Measurements from ENCODE around the gene SYCE1. TPM values are rescaled to one million over a fixed set of nuclear protein-coding genes. Genes with fewer than 3 reads are reported as not detected.
A peak's percentile ranks its signal among the peaks of the same experiment; 100 is the strongest.
"Not testable (repeated sequence)": the region's sequence is repeated elsewhere in the genome, so short reads cannot be mapped to it uniquely, and the experiment has no call there.

The SYCE1 gene
- total and polyA plus RNA-seq, 2 of the 8 experiments (the other 6 are each of a cell fraction or from before 2014, with no cell fraction given), result not detected

- peaks cover 53 to 61% of the 10 kb centered on the region in 2 experiments for H3K9me3 ChIP-seq (ENCODE audit: insufficient read depth in 2 of 2, low read depth in 1 of 2, low read length in 1 of 2)
Measured at GRCh38 chr10:133608855-133609254, 43.5 kb upstream of the SYCE1 start.

GRCh38 chr10:133603434-133603833 lies 38.1 kb upstream of the SYCE1 start:
- DNase-seq (ENCODE audit: low read depth in 1 of 2, low spot score in 2 of 2); H3K79me2 ChIP-seq (ENCODE audit: control insufficient read depth in 1 of 2, insufficient read depth in 2 of 2, low read length in 2 of 2); H3K9ac ChIP-seq (replicated peaks in 1 of 4; ENCODE audit: extremely low read depth in 1 of 4, low read depth in 3 of 4, low read length in 3 of 4); H3K4me1 ChIP-seq (replicated peaks in 1 of 4; ENCODE audit: control insufficient read depth in 3 of 4, insufficient read depth in 4 of 4, low read length in 3 of 4); H3K36me3 ChIP-seq (ENCODE audit: control insufficient read depth in 2 of 4, insufficient read depth in 4 of 4, low read length in 3 of 4); H4K5ac ChIP-seq (ENCODE audit: insufficient read length, low read depth, low read length); H2AFZ ChIP-seq (ENCODE audit: low read length); H3K4me2 ChIP-seq (ENCODE audit: insufficient read depth in 1 of 2, low read depth in 2 of 2, low read length in 2 of 2); H2BK20ac ChIP-seq (ENCODE audit: low read length); H3K56ac ChIP-seq (replicated peaks; ENCODE audit: insufficient read length, low read depth, low read length); H4K91ac ChIP-seq (replicated peaks; ENCODE audit: insufficient read length, low read length); H2BK12ac ChIP-seq (ENCODE audit: low read depth, low read length); H2BK5ac ChIP-seq (ENCODE audit: low read depth, low read length); H3K23ac ChIP-seq (ENCODE audit: insufficient read length); H3K23me2 ChIP-seq (ENCODE audit: low read depth, low read length); H4K8ac ChIP-seq (ENCODE audit: extremely low read depth, insufficient read depth, low read length); H2AK5ac ChIP-seq (ENCODE audit: low read depth, low read length); H2BK15ac ChIP-seq (ENCODE audit: low read length); H3K27me3 ChIP-seq (replicated peaks in 1 of 4; ENCODE audit: control insufficient read depth in 3 of 4, extremely low read depth in 1 of 4, insufficient read depth in 3 of 4, low read length in 3 of 4); H3K18ac ChIP-seq (ENCODE audit: extremely low read depth, low read length); H2BK120ac ChIP-seq (replicated peaks; ENCODE audit: low read depth, low read length); H3K4me3 ChIP-seq (ENCODE audit: extremely low read depth in 1 of 4, insufficient read depth in 2 of 4, low read depth in 3 of 4, low read length in 4 of 4); H4K20me1 ChIP-seq (replicated peaks in 1 of 2; ENCODE audit: control insufficient read depth in 1 of 2, insufficient read depth in 2 of 2, low read length in 2 of 2); H3K4ac ChIP-seq (replicated peaks; ENCODE audit: insufficient read length, low read depth, low read length); H3K79me1 ChIP-seq (ENCODE audit: low read depth, low read length); H3K27ac ChIP-seq (ENCODE audit: low read depth, low read length); H3K14ac ChIP-seq (ENCODE audit: insufficient read length); FAIRE-seq: not testable (repeated sequence)
- 65% methylated on average over 2 of the region's 2 CpGs; no CpG with 5 or more reads in 1 of the 2 experiments for WGBS, 2 experiments (ENCODE audit: extremely low coverage in 1 of 2, insufficient coverage in 1 of 2, insufficient read length in 1 of 2, insufficient replicate concordance in 2 of 2, low coverage in 1 of 2, low lambda C conversion rate in 2 of 2, missing lambda C conversion rate in 1 of 2)
- POLR2A ChIA-PET (ENCODE audit: partially characterized antibody), result interaction anchor here (0.6 kb wide), 1 partner anchor 61 kb away, joined by 3 read pairs; no protein-coding TSS in a partner anchor
- peaks cover 68 to 70% of the 10 kb centered on the region in 2 experiments for H3K9me3 ChIP-seq (ENCODE audit: insufficient read depth in 2 of 2, low read depth in 1 of 2, low read length in 1 of 2)
- CTCF ChIA-PET (ENCODE audit: partially characterized antibody), result interaction anchor here (0.6 kb wide), 1 partner anchor 11 kb away, joined by 4 read pairs; no protein-coding TSS in a partner anchor

More at GRCh38 chr10:133608855-133609254, 43.5 kb upstream of the SYCE1 start:
- Histone ChIP-seq H4K20me1 (replicated peaks in 1 of 2; ENCODE audit: control insufficient read depth in 1 of 2, insufficient read depth in 2 of 2, low read length in 2 of 2) (no peaks in the 10 kb centered on the region), H3K23ac (ENCODE audit: insufficient read length) (no peak overlapping the region), H3K79me2 (ENCODE audit: control insufficient read depth in 1 of 2, insufficient read depth in 2 of 2, low read length in 2 of 2) (no peaks in the 10 kb centered on the region), H2AFZ (ENCODE audit: low read length) (no peak overlapping the region), H4K8ac (ENCODE audit: extremely low read depth, insufficient read depth, low read length) (no peak overlapping the region), H3K18ac (ENCODE audit: extremely low read depth, low read length) (no peak overlapping the region), H2BK5ac (ENCODE audit: low read depth, low read length) (no peak overlapping the region), H3K36me3 (ENCODE audit: control insufficient read depth in 2 of 4, insufficient read depth in 4 of 4, low read length in 3 of 4) (no peaks in the 10 kb centered on the region), H3K4me3 (ENCODE audit: extremely low read depth in 1 of 4, insufficient read depth in 2 of 4, low read depth in 3 of 4, low read length in 4 of 4) (no peak overlapping the region), H3K9ac (replicated peaks in 1 of 4; ENCODE audit: extremely low read depth in 1 of 4, low read depth in 3 of 4, low read length in 3 of 4) (no peak overlapping the region), H3K23me2 (ENCODE audit: low read depth, low read length) (no peaks in the 10 kb centered on the region), H4K5ac (ENCODE audit: insufficient read length, low read depth, low read length) (no peak overlapping the region), H3K4ac (replicated peaks; ENCODE audit: insufficient read length, low read depth, low read length) (no peak overlapping the region), H2AK5ac (ENCODE audit: low read depth, low read length) (no peak overlapping the region), H3K27ac (ENCODE audit: low read depth, low read length) (no peak overlapping the region), H3K56ac (replicated peaks; ENCODE audit: insufficient read length, low read depth, low read length) (no peak overlapping the region), H3K4me1 (replicated peaks in 1 of 4; ENCODE audit: control insufficient read depth in 3 of 4, insufficient read depth in 4 of 4, low read length in 3 of 4) (no peaks in the 10 kb centered on the region), H2BK120ac (replicated peaks; ENCODE audit: low read depth, low read length) (no peak overlapping the region), H2BK15ac (ENCODE audit: low read length) (no peak overlapping the region), H3K14ac (ENCODE audit: insufficient read length) (no peak overlapping the region), H3K27me3 (replicated peaks in 1 of 4; ENCODE audit: control insufficient read depth in 3 of 4, extremely low read depth in 1 of 4, insufficient read depth in 3 of 4, low read length in 3 of 4) (no peaks in the 10 kb centered on the region), H2BK12ac (ENCODE audit: low read depth, low read length) (no peak overlapping the region), H3K4me2 (ENCODE audit: insufficient read depth in 1 of 2, low read depth in 2 of 2, low read length in 2 of 2) (no peak overlapping the region), H2BK20ac (ENCODE audit: low read length) (no peak overlapping the region), H4K91ac (replicated peaks; ENCODE audit: insufficient read length, low read length) (no peak overlapping the region), H3K79me1 (ENCODE audit: low read depth, low read length) (no peaks in the 10 kb centered on the region)
- ChIA-PET POLR2A (ENCODE audit: partially characterized antibody) (no interaction called here), CTCF (ENCODE audit: partially characterized antibody) (interaction anchor here (1.0 to 1.7 kb wide), 2 partner anchors 11 kb away, joined by 3 to 5 read pairs; no protein-coding TSS in a partner anchor)
- DNase-seq (ENCODE audit: low read depth in 1 of 2, low spot score in 2 of 2) (no peak), FAIRE-seq (no peak)
- TF ChIP-seq KDM4A (IDR thresholded peaks at IDR 0.05; ENCODE audit: low read depth, low read length, severe bottlenecking) (no peak), RAD21 (IDR thresholded peaks at IDR 0.05 in 1 of 2, conservative IDR thresholded peaks at IDR 0.05 in 1 of 2; ENCODE audit: low read depth in 2 of 2, low read length in 2 of 2) (peak in 1 of 2 experiments; percentile 30; a peak in 3 of 4 replicates)
- WGBS, 2 experiments (ENCODE audit: extremely low coverage in 1 of 2, insufficient coverage in 1 of 2, insufficient read length in 1 of 2, insufficient replicate concordance in 2 of 2, low coverage in 1 of 2, low lambda C conversion rate in 2 of 2, missing lambda C conversion rate in 1 of 2), result 47% methylated on average over 3 of the region's 3 CpGs; no CpG with 5 or more reads in 1 of the 2 experiments

Measured in H1 (cell line).